Bronchial epithelial cell (primary cell): ENCODE data around the gene KCNG2. TPM values are rescaled to one million over a fixed set of nuclear protein-coding genes. Genes with fewer than 3 reads are reported as not detected.

Source experiments
- DNase-seq: peaks from one replicate; pipeline ENCODE4 v3.0.0-alpha.2; 2010; ENCODE audit warnings: low read depth
- FAIRE-seq: peaks from 2 replicates; lab custom pipeline; 2011; peaks lifted over from hg19 to GRCh38; lab: Jason Lieb, UNC
- H3K27me3 ChIP-seq: 2 replicates; pipeline ENCODE4 v1.5.1; 2011; ENCODE audit warnings: low read length; ENCODE audit not compliant: control insufficient read depth, insufficient read depth
- H3K36me3 ChIP-seq: 2 replicates; pipeline ENCODE4 v1.5.1; 2011; ENCODE audit warnings: low read length; ENCODE audit not compliant: control insufficient read depth, insufficient read depth
- H3K4me3 ChIP-seq: 2 replicates; pipeline ENCODE4 v1.5.1; 2011; ENCODE audit warnings: mild to moderate bottlenecking, low read depth, low read length, control low read depth
- total RNA-seq: library from RNA; depleted of rRNA; stranded (reverse); fragments of >200 nt; gene quantifications from 2 replicates; pipeline ENCODE4 v1.2.1, GENCODE V29; 2014
- TF ChIP-seq, protein P1 (sequence below): IDR thresholded peaks from 2 replicates; pipeline ENCODE4 v1.5.1; 2011; ENCODE audit warnings: mild to moderate bottlenecking, moderate library complexity, low read length, control low read depth, inconsistent platforms; ENCODE audit not compliant: insufficient read depth, severe bottlenecking

KCNG2 gene
- total RNA-seq, 1 donor from 2014 or later = not detected

DNA sequence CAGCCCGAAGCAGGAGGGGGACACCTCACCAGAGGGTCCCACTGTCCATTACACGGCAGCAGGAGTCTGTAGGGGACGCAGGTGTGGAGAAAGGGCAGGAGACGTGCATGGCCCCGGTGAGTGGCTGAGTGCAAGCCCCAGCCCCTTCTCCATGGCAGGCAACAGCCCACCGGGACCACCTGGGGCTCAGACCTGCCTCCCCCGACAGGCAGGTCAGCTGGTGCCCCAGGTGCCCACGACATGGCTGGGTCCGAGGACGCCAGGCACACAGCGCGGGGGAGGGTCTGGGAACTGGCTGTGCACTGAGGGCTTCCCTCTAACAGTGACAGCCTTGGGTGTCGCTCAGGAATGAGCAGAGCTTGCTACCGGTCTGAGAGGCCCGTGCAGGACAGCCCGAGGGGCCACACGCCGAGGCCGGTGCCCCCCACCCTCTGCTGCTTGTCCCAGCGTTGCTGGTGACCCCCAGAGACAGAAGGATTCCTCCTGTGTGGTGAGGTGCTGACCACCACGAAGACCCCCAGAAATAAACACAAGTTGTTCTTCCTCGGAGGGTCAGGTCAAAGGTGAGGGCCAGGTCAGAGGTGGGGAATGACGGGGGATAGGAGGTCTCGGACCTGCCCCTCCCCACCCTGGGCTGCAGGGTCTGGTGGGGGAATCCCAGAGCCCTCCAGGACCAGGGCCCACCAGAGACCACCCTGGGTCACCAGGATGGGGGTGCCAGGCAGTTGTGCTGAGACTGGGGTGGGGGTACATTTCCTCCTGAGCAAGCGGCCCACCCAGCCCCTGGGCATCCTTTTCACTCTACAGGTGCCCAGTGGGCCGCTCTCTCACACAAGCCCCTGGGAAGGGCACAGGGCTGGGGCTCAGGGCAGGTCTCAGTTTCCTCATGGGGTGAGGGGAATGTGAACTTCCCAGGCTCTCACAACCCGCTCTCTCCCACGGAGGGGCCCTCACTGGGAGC lies 103.2 kb downstream of the KCNG2 start:
- peaks cover 4% of the 10 kb centered on the region for H3K36me3 ChIP-seq
- TF ChIP-seq, protein P1, sequence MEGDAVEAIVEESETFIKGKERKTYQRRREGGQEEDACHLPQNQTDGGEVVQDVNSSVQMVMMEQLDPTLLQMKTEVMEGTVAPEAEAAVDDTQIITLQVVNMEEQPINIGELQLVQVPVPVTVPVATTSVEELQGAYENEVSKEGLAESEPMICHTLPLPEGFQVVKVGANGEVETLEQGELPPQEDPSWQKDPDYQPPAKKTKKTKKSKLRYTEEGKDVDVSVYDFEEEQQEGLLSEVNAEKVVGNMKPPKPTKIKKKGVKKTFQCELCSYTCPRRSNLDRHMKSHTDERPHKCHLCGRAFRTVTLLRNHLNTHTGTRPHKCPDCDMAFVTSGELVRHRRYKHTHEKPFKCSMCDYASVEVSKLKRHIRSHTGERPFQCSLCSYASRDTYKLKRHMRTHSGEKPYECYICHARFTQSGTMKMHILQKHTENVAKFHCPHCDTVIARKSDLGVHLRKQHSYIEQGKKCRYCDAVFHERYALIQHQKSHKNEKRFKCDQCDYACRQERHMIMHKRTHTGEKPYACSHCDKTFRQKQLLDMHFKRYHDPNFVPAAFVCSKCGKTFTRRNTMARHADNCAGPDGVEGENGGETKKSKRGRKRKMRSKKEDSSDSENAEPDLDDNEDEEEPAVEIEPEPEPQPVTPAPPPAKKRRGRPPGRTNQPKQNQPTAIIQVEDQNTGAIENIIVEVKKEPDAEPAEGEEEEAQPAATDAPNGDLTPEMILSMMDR = no peak
- no peak for DNase-seq
- H3K4me3 ChIP-seq = no peak overlapping the region
- H3K27me3 ChIP-seq = no peaks in the 10 kb centered on the region
- no peak for FAIRE-seq

DNA sequence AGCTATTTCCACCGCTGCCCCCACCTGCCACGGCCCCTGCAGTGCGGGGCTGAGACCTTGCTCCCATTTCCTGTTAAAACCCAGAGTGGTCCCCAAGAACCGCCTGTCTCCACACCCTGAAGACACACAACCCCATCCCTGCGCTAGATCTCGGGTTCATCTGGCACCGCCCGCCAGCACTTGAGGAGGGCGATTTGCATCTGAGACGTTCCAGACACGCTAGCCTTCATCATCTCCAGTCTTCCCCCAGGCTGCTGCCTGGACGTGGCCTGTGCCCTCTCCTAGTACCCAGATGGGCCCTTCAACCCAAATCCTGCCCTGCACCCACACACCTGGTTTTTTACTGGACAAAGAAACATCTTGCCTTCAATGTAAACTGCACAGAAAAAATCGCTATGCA lies 103.9 kb downstream of the KCNG2 start:
- Histone ChIP-seq H3K4me3 (no peak overlapping the region), H3K36me3 (peaks cover 4% of the 10 kb centered on the region), H3K27me3 (no peaks in the 10 kb centered on the region)
- DNase-seq (no peak), FAIRE-seq (no peak)
- TF ChIP-seq, protein P1 = no peak

DNA sequence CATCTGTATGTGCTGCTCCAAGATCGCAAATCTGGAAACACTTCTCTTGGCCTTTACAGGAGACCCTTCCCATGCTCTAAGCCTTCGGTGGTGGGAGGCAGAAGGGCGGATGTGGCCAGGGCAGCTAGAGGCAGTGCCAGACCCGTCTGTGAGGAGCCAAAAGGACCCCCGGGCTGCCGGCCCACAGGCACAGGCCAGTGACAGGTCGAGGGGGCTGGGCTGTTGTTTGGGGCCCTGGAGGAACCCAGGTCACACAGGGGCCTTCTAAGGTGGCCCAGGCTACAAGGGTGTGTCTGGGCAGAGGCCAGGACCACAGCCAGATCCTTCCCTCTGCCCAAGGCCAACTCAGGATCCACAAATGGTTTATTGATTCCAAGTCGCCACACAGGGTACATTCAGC lies 104.3 kb downstream of the KCNG2 start:
- FAIRE-seq (no peak), DNase-seq (no peak)
- Histone ChIP-seq H3K36me3 (peaks cover 4% of the 10 kb centered on the region), H3K27me3 (no peaks in the 10 kb centered on the region), H3K4me3 (no peak overlapping the region)
- TF ChIP-seq, protein P1 = no peak

DNA sequence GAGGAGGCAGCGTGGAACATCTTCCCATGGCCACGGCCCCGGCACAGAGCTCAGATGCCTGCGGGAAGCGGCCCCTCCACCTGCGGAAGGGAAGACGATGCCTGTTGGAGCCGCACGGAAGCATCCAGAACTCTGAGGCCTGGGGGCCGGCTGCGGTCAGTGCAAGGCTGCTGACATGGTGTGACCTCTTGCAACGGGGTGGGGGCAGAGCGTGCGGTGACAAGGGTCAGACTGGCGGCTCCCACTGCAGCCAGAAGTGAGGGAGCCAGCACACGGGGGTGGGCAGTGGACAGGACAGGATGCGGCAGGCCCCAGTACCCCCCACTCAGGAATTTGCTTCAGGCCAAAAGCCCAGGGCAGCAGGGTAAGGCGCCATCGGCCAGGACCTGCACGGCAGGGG lies 104.9 kb downstream of the KCNG2 start:
- peaks cover 4% of the 10 kb centered on the region for H3K36me3 ChIP-seq
- DNase-seq = no peak
- TF ChIP-seq, protein P1 = no peak

DNA sequence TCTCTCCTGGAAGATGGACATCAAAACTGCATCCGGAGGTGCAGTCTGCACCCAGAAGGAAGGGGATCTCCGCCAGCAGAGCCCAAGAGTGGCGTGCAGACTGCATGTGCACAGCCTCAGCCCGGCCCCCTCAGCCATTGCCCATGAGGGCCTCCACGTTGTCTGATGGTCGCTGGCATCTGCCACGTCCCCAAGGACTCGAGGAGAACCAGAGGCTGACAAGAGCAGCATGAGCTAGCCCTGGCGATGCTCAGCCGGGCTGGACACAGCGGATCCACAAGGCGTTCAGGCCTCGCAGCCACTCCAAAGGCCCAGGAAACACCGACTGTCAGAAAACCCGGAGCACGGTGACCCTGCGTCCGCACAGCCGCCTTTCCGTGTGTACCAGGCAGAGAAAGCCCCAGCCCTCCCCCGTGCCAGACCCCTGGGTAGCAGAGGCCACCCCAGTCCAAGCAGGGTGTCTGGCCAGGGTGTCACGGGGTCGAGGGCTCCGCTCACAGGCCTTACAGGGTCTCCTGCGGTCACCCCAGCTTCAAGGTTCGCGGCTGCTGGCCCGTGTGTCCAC lies 105.4 kb downstream of the KCNG2 start:
- no peak for FAIRE-seq
- no peak overlapping the region for H3K4me3 ChIP-seq
- TF ChIP-seq, protein P1 = no peak
- H3K36me3 ChIP-seq = peaks cover 4% of the 10 kb centered on the region
- no peaks in the 10 kb centered on the region for H3K27me3 ChIP-seq
- no peak for DNase-seq

More for the DNA sequence above, 104.9 kb downstream of the KCNG2 start:
- Histone ChIP-seq H3K4me3 (no peak overlapping the region), H3K27me3 (no peaks in the 10 kb centered on the region)
- no peak for FAIRE-seq
